GM19438 (cell line): ENCODE data around the gene SLC44A2.
A peak's percentile ranks its signal among the peaks of the same experiment; 100 is the strongest.

Source experiments
- ATAC-seq: cut with Tn5 transposase; IDR thresholded peaks from one replicate; pipeline ENCODE4 v1.9.1; 2021; ENCODE audit warnings: low read depth; ENCODE audit not compliant: unreplicated experiment

SLC44A2 gene

GRCh38 chr19:10625003-10625761, at the start of gene SLC44A2:
TSS of gene SLC44A2 (plus strand) at chr19:10625553. CDS start at chr19:10625634, 81 bp downstream.
- no peak for ATAC-seq

- no peak for ATAC-seq
Measured at GRCh38 chr19:10577951-10578350, 47.4 kb upstream of the SLC44A2 start.

GRCh38 chr19:10580979-10581631, 44.2 kb upstream of the SLC44A2 start:
- no peak for ATAC-seq

GRCh38 chr19:10582091-10582490, 43.3 kb upstream of the SLC44A2 start:
- no peak for ATAC-seq

- ATAC-seq = no peak
Measured at GRCh38 chr19:10583036-10583776, 42.1 kb upstream of the SLC44A2 start.

- no peak for ATAC-seq
Measured at GRCh38 chr19:10586396-10586795, 39.0 kb upstream of the SLC44A2 start.

- ATAC-seq = no peak
Measured at GRCh38 chr19:10587022-10587838, 38.1 kb upstream of the SLC44A2 start, which contains the start of gene AP1M2. TSS of gene AP1M2 (minus strand) at chr19:10587312. CDS start at chr19:10587231, 81 bp downstream.

GRCh38 chr19:10587839-10588150, 37.6 kb upstream of the SLC44A2 start:
- no peak for ATAC-seq

GRCh38 chr19:10593148-10593547, 32.2 kb upstream of the SLC44A2 start:
- ATAC-seq = no peak

- ATAC-seq = peak; percentile 55
Measured at GRCh38 chr19:10593820-10594637, 31.3 kb upstream of the SLC44A2 start.

GRCh38 chr19:10600149-10600548, 25.2 kb upstream of the SLC44A2 start:
- ATAC-seq = no peak

- no peak for ATAC-seq
Measured at GRCh38 chr19:10601999-10602329, 23.4 kb upstream of the SLC44A2 start.

- ATAC-seq = peak; percentile 43
Measured at GRCh38 chr19:10602330-10603083, 22.8 kb upstream of the SLC44A2 start.

GRCh38 chr19:10603084-10603872, 22.1 kb upstream of the SLC44A2 start:
- ATAC-seq = no peak

GRCh38 chr19:10603873-10604459, 21.4 kb upstream of the SLC44A2 start:
- no peak for ATAC-seq

GRCh38 chr19:10604460-10604980, 20.8 kb upstream of the SLC44A2 start:
- ATAC-seq = no peak

GRCh38 chr19:10611907-10612306, 13.4 kb upstream of the SLC44A2 start:
- ATAC-seq = no peak
